GM18951 (cell line): Measurements from ENCODE around the gene ETHE1.

Experiments used
- POLR2A ChIP-seq: IDR thresholded peaks from 4 replicates; pipeline ENCODE4 v1.6.1; 2011; ENCODE audit warnings: mild to moderate bottlenecking; ENCODE audit not compliant: insufficient read length, insufficient read depth; ENCODE audit errors: extremely low read depth
- in situ Hi-C: fragments of 300-500 bp; cut with MboI; formaldehyde crosslinking; loops from one replicate; pipeline ENCODE4 v1.12.0; 2022; ENCODE audit warnings: low sequenced_read_pairs, mixed read lengths, inconsistent platforms; ENCODE audit not compliant: unreplicated experiment

Gene ETHE1

DNA sequence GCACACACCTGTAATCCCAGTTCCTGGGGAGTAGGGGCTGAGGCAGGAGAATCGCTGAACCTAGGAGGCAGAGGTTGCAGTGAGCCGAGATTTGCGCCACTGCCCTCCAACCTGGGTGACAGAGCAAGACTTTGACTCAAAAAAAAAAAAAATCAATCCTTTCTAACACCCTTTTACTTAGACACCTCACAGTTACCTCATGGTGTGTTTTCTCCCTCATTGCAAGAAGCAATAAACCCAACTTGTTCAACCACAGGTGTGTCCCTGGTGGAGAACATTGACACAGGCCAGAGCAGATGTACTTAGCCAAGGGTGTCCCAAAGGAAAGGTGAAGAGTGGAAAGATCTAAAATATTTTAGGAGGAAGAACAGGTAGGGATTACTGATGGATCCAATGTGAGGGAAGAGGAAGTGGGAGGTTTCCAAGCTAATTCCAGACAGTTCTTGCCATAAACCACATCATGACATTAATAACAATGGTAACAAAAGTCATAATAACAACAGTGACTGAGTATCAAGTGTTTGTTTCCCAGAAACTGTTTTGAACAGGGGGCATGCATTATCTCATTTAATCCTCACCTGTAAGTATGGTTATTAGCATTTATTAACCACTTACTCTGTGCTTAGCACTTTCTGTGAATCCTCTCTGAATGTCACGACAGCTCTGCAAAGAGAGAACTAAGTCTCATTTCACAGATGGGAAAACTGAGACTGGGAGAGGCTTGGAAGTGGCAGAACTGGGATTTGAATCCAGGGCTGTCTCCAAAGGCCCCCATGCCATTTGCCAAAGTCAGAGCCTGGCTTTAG lies 58.4 kb downstream of the ETHE1 start:
- in situ Hi-C loops, result no loop called here
- no peak for TF ChIP-seq POLR2A

DNA sequence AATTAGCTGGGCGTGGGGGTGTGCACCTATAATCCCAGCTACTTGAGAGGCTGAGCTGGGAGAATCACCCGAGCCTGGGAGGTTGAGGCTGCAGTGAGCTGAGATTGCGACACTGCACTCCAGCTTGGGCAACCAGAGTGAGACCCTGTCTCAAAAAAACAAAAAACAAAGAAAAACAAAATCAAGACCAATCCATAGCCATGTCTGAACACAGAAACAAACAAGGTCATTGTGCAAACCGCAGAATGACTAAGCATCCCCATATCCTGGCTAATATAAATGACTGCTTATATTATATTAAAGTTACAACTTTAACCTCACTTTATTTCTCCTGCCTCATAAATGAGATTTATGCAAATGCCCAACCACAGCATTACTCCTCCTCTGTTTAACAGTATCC lies 59.3 kb downstream of the ETHE1 start:
- in situ Hi-C loops, result no loop called here
- TF ChIP-seq POLR2A, result no peak

DNA sequence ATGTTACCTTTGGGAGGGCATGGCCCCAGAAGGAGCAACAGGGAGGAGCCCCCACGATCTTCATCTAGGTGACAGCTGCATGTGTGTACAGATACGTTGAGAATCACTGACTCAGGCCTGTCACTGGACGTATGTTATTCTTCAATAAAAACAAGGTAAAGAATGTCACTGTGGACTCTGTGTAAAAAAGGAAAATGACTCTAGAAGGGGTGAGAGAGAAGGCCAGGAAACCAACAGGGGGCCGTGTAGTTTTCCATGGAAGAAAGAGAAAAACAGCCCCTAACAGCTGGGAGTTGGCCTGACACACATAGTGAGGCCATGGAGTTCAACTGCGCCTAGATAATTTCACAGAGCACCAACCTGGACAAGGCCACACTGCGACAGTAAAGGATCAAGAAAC lies 59.7 kb downstream of the ETHE1 start:
- in situ Hi-C loops, result no loop called here
- no peak for TF ChIP-seq POLR2A

DNA sequence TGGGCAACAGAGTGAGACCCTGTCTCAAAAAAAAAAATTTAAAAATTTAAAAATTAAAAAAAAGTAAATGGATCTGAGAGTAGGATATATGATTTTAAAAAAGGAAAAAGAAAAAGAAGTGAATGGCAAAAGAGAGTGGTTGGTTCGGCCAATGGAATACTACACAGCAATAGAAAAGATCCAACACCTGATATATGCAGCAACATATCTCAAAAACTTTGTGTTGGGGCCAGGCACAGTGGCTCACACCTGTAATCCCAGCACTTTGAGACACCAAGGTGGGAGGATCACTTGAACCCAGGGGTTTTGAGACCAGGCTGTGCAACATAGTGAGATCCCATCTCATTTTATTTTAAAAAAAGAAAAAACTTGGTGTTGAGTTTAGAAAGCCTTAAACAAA lies 60.2 kb downstream of the ETHE1 start:
- no peak for TF ChIP-seq POLR2A
- in situ Hi-C loops, result no loop called here

DNA sequence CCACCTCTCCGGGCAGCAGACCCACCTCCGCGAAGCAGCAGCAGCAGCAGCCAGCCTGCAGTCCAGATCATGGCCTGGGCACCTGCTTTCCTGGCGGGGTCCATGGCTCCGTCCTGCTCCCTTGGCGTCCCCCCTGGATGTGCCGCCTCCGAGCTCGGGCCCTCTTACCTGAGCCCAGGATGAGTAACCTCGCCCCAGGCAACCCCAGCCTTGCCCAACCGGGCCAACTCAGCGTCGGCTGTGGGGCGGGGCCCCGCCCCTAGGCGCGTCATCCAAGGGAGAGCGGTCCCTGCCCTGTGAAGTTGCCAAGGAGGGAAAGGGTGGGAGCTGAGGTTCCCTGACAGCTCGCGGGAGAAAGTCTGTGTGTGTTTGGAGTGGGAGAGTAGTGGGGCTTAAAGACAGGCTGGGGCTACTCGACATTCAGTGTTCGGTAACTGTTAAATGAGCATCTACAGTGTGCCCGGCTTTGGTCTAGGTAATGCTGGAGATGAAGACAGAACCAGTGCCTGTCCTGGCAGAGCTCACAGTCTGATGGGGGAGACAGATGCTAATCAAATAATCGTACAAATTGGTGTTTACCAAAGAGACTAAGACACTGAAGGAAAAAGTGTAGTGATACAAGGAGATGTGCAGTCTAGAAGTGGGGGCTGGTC lies 61.4 kb downstream of the ETHE1 start, which contains the start of gene LYPD3:
LYPD3 (minus strand) TSS at position 141 of the 653 bp plus-strand sequence; CDS start at position 104, 37 bp downstream.
- in situ Hi-C loops, result no loop called here
- no peak for TF ChIP-seq POLR2A

DNA sequence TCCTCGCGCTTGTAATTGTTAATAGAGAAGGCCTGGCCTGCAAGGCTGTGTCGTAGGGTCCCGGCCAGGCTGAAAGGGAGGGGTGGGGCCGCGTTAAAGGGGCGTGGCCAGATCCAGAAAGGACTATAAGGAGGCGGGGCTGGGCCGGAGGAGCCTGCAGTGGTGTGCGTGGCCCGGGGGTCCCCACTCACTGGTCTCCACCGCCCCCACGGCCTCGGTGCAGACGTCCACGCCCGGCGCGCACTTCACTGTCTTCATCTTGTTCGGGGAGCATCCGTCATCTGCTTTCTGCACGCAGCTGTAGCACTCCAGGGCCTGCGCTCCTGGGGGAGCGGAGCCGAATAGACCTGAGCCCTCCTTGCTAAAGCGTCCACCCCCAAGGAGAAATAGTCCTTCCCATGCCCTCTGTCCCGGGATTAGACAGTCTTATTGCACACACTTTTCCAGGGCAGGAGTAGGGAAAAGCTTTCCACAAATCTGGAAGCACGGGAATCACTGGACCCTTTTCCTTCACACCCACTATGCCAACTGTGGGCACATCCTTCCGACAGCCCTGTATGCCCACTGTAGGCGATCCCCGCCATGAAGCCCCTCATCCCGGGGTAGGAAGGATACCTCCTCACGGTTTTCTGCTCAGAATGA lies 62.7 kb downstream of the ETHE1 start:
- in situ Hi-C loops, result no loop called here
- no peak for TF ChIP-seq POLR2A

DNA sequence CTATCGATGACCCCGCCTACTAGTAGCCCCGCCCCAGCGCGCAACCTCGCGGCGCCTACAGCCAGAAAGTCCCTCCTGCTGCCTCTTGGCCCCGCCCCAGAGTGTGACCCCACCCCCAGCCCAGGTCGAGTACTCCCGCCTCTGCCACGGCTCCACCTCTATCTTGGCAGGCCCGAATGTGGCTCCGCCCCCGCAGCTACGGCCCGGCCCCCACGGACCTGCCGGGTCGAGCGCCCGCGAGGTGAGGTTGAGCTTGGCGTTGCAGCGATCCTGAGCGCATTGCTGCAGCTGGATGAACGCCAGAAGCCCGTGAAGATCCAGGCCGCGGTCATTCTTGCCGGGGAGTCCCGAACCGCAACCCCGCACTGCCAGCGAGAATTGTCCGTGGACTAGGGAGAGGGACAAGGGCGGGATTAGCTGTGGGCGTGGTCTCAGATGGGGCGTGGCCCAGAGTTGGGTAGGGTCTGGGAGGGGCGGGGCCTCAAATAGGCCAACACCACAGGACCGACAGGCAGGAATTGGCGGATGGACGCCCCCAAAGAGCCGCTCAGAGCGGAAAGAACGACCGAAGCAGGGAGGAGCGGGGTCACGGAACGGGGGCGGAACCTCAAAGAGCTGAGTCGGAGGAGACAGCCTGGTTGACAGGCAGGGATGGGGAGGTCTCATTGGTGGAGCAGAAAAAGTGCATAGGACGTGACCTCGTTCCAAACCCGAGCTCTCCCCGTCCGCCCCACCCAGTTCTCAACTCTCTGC lies 63.4 kb downstream of the ETHE1 start:
- in situ Hi-C loops, result no loop called here
- TF ChIP-seq POLR2A, result no peak

DNA sequence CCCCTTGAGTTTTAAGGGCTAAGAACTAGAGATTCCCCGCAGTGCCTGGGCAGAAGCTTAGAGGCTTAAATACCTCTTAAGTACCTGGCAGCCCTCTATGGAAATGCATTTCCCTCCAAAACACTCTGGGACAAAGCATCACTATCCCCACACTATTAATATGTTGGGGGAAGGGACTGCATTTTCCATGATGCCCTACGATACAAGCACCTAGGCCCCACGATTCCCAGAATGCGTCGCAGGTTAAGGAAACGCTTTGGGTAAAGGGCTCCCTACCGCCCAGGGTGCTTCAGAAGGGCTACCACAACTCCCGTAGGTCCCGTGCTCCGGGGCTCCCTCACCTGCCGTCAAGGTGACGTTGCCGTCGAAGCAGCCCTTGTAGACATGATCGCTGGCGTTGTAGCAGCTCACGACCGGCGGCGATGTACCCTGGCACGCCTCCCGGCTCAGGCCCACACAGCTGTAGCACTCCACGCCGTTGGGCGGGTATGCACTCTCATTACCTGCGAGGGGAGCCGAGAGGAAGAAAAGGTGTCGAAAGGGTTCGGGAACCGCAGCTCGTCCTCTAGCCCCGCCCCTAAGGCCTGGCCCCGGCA lies 64.1 kb downstream of the ETHE1 start:
- no peak for TF ChIP-seq POLR2A
- in situ Hi-C loops, result no loop called here

DNA sequence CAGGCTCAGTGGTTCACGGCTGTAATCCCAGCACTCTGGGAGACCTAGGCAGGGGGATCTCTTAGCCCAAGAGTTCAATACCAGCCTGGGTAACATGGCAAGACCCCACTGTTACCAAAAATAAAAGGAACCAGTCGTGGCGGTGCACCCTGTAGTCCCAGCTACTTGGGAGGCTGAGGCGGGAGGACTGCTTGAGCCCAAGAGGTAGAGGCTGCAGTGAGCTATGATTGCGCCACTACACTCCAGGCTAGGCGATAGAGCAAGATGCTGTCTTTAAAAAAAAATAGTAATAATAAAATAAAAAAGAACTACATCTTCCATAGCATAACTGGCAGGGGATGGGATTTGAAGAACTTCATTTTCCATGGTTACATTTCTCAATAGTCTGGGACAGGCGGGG lies 64.6 kb downstream of the ETHE1 start:
- no peak for TF ChIP-seq POLR2A
- in situ Hi-C loops, result no loop called here

DNA sequence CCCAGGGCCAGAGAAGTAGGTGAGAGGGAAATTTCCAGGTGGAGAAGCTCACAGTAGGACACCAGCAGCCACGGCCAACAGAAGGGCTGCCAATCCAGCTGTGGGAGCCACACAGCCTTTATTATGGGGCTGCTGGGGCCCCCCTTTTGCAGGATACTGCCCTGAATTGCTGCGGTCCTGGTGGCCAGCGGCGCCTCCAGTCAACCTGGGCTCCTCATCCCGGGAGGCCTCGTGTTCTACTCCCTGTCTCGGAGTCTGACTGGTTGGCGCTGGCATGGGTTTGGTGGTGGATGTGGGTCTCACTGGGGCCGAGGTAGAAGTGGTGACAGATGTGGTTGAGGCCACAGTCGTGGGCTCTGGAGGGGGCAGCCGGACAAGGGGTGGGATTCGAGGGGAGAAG lies 65.7 kb downstream of the ETHE1 start:
- in situ Hi-C loops, result no loop called here
- TF ChIP-seq POLR2A, result no peak

DNA sequence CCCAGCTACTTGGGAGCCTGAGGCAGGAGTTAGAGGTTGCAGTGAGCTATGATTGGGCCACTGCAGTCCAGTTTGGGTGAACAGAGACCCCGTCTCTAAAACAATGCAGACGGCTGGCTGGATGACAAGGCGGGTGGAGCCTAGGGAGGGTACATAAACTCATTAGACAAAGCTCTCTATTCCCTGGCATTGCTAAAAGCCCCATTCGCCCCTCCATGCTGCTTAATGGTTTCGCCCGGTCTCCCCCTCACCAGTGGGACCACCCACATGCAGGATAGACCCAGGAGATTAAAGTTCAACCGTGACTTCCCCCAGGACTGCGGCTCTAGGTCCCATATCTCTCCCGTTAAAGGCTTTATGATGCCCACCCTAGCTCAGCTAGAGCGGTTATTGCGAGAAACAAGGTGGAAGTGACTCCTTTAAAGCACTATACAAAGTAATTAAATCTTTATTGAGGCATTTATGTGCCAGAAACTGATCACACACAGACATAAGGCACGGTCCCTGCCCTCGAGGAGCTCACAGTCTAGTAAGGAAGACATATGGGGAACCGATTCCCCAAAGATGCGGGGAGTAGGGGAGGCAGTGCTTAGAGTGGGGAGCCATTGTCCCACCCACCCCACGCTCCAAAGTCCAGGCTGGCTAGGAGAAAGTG lies 66.5 kb downstream of the ETHE1 start:
- in situ Hi-C loops, result no loop called here
- TF ChIP-seq POLR2A, result no peak

DNA sequence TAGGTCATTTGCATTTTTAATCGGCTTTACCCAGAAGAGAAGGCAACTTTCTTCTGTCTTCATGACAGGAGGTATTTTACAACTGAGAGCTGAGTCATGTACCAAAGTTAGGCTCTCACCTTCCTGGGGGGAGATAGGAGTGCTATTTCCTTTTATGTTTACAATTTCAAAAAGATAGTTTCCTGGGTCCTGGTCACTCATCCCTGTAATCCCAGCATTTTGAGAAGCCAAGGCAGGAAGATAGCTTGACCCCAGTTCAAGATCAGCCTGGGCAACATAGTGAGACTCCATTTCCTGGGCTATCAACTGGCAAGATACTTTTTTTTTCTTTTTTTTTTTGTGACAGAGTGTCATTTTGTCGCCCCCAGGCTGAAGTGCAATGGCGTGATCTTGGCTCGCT lies 69.2 kb downstream of the ETHE1 start:
- TF ChIP-seq POLR2A, result no peak
- in situ Hi-C loops, result no loop called here
